NCI-H1694 (cell line): ENCODE results near the gene CDK5RAP2.

ENCODE experiments used
- DNase-seq: peaks from one replicate; lab custom pipeline; 2025; lab: John Stamatoyannopoulos, UW

CDK5RAP2 gene

DNA sequence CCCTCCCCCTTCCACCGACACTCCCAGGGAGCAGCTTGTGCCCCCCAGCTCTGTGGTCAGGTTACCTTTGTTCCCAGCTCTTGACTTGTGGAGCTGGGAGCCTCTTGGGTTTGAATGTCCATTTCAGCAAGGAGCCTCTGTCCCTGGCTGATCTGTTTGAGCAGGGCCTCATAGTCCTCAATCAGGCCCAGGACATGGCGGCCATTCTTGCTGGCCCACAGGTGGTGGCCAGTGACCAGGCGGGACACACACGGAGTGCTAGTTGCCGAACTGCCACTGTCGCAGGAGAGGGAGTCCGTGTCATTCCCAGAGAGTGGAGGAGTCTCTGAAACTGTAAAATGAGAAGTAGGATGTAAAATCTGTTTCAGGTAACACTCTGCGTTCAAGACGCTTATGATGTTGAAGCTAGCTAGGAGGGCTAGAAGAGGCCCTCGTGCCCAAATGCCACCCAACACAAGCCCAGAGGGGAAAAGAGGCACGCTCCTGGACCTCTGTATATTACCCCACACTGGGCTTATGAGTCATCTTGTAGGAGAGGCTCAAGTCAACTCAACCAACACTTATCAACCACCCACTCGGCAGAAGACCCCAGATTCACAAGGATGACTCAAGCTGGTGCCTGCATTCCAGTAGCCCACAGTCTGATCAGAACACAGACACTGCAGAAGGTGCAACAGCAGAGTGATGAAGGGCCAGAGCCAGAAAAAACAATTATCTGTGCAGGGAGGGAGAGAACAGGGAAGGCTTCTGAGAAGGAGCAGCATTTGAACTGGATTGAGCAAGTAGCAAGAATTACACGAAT lies 177.0 kb downstream of the CDK5RAP2 start:
- no peak for DNase-seq

DNA sequence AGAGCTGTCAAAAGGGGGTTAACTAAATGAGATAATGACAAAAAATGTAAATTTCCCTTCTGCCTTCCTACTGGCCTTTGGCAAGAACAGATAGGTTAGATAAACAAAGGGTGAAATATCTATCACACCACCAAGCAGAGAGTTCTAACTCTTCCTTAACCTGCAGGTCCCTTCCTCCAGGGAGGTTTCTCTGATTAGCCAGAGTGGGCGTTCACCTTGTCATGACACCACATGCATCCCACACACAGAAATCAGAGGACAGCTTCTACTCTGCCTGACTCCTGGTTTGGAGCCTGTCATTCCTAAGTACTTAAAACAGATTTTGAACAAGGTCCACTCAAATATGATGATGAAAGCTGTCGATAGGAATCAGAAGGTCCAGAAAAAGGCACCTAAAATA lies 180.0 kb downstream of the CDK5RAP2 start:
- no peak for DNase-seq

DNA sequence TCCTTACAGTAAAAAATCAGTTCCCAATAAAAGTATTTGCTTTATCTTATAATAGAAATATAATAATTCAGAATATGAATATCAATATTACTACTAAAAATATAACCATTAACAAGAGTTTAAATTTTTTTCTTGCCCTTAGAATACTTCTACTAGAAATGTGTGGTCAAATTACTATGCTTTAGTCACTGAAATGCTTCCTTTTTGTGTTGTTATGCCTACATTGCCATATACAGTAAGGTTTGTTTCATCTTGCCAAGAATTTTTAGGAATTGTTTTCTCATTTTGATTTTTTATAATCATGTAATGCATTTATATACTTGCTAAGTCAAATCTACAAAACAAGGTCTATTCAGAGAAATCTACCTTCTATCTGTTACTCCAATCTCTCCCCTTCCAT lies 181.7 kb downstream of the CDK5RAP2 start:
- DNase-seq: no peak

DNA sequence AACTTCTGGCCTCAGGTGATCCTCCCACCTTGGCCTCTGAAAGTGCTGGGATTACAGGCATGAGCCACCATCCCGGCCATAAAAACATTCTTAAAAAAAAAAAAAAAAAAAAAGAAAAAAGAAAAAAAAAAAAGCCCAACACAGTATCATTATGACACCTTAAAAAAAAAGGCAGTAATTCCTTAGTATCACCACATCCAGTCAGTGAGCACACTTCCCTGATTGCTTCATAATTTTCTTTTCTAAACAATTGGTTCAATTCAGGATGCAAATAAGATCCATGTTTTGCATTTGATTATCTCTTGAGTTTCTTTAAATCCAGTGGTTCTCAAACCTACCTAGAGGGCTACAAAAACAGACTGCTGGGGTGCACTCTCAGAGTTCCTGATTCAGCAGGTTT lies 182.5 kb downstream of the CDK5RAP2 start:
- no peak for DNase-seq

DNA sequence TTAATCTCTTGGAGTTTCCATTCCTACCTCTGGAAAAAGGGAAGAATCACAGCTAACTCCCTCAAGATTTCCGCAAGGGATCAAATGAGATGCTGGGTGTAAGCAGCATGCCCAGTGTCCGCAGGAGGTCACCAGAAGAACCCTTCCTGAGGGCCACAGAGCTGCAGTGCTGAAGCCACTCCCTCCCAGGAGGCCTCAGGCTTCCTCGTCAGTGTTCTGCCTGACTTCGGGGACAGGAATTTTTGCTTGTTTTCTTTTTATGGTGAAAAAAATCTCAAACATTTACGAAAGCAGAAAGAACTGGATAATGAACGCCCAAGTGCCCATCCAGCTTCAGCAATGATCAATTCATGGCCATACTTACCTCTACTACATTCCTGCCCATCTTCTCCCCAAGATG lies 183.0 kb downstream of the CDK5RAP2 start:
- no peak for DNase-seq

DNA sequence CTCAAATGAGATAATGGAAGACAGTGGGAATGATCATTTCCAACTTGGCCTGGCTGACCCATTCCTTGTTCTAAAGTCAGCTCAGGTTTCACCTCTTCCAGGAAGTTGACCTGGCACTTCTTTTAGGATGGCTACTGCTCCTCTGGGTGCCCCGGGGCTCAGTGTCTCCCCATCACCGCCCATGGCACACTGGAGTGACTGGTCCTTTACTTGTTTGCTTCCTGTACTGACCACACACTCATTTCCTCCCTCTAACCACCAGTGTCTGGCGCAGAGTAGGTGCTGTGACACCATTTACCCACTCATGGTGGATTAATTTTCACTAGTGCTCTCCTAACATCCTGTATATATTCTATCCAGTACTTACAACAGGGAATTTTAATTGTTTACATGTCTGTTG lies 183.5 kb downstream of the CDK5RAP2 start:
- no peak for DNase-seq

DNA sequence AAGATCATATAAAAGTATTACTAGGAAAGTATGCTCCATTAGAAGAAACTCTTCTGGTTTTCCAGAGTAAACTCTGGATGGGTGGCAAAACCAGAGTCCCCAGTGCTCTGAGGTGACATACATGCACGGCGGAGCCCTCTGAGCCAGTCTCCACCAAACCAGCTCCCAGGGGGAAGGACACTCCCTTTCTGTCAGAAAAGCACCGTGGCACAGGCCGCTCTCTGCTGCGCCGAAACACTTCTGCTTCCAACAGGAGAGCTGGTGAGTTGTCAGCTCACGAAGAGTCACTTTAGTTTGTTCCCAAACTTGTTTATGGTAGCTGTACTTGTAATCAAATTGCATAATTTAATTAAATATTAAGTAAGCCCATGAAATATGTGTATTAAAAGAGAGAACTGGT lies 184.6 kb downstream of the CDK5RAP2 start:
- DNase-seq: no peak

DNA sequence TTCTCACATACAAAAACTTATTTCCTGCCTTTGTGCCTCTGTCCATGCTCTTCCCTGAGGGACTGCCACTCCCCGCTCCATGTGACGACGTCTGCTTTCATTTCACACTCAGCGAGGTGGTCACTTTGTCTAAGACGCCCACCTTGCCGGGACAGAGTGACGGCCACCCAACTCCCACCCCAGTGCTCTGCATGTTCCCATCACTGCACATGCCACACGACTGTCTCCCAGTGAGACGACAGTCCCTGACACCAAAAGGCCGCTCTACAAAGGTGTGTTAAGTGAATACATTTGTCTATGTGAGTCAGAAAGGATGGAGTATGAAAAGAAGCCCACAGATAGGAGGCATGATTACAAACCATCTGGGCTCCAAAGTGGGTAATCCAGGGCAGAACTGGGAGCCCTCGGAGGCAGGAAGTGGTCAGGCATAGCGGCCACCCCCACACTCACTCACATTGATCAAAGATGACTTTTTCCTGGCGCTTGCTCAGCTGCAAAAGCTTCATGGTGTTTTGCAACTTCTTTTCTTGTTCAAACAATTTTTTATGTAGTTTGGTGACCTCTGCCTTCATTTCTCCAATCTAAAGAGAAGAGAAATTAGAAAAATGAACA lies 185.8 kb downstream of the CDK5RAP2 start:
- DNase-seq: no peak

DNA sequence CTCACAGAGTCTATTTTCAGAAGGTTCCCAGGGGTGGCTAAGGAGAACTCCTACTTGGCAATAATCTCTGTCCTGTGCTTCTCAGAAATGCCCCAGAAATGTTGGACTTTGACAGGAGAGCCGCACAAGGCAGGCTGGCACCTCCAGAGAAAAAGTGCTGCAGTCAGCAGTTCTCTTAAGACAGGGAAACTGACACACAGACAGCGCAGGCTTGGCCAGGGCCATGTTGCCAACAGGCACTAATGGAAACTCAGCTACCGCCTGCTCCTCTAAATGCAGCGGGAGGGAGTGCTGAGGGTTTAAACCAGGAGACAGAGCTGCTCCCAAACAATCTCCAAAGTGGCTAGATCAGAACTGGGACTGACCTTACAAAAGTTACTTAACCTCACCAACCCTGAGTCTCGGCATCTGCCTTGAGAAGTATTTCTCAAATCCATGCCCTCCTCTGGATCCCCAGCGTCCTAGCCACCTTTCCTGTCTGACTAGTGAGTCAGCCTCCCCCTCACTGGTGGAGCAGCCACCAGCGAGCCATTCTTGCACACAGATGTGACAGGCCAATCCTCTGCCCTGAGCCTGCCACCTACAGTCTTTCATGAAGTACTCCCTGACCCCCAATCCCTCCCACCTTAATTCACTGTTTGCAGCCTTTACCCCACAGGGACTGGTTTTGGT lies 186.4 kb downstream of the CDK5RAP2 start:
- no peak for DNase-seq

DNA sequence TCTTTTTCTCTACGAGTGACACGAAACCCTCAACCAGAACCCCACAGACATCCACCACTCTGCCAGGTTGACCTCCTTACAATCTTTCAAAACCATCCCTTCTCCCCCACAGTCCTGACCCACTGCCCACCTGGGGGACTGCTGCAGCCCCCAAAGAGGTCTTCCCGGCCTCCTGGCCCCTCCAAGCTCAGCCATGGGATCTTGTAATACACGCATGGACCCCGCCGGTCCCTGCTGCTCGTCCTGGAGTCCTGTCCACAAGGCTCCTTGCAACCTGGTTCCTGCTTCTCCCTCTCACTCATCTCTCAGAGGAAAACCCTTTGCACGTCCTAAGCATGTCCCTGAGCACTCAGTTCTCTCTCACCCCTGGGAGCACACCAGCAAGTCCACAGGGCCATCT lies 187.3 kb downstream of the CDK5RAP2 start:
- no peak for DNase-seq

DNA sequence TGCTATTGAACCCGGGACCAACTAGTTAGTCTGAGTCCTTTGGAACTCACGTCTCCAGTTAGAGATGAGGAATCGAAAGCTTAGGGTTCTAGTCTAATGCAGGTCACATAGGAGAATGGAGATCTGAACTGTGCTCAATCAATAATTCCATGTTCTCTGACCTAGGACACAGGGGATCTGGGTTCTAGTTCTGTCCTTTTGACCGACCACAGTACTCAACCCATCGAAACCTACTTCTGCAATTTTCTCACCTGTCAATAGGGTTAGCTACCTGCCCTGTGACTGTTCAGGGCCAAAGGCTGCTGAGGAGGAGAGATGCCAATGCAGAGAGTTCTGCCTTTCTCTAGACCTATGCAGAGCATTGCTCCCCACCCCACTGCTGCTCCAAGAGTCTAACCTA lies 187.7 kb downstream of the CDK5RAP2 start:
- DNase-seq: no peak

DNA sequence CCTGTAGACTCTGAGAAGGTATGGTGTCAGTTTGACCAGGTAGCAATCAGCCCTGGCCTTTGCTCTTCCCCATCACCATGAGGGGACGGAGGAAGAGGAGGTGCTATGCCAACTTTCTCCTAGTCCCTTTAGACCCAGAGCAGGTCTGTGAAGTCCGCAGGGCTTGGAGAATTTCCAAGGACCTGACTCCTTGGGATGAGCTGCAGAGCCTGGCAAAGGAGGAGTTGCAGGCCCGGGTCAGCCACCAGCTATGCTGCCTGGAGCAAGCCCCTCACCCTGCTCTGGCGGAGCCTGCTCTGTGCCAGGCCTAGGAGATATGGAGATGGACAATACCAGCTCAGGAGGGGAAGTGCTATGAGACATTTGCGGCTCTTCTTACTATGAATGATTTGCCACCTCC lies 188.3 kb downstream of the CDK5RAP2 start:
- DNase-seq: no peak

DNA sequence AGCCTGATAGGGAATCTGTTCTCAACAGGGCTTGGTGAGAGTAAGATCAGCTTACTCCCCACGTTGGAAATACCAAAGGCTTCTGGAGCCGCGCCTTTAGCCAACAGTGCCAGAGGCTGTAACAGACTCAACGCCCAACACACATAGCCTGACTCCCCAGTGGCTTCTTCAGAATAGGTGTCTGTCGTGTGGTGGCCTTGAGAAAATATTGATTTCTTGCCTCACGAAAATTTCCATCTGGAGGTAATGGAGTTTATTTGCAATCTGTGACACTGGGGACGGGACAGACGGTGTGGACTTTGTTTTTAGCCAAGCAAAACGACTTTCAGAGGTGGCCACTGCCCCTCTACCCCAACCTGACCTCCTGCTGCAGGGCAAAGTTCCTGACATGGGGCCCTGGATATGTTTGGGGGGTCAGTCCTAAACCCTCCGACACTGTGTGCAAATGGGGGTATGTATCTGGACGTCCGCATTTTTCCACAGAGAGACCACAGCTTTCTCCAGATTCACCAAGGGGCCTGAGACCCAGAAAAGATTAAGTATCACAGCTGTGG lies 189.3 kb downstream of the CDK5RAP2 start:
- DNase-seq: no peak

DNA sequence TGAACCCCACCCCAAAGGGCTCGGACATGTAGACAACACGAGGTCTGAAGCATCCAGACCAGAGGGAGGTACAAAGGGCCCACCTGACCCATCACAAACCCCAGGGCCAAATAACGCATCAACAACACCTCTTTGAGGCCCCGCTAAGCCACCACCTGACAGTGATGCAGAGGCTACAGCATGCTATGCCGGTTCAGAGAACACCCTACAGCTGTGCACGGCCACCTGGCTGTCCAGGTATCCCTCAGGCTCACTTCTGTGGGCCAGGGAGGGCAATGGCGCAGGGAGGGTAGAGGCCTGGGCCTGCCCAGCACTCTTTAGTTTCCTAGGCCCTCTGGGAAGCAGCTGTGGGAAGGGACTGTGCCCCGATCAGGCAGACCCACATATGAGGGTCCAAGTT lies 190.1 kb downstream of the CDK5RAP2 start:
- DNase-seq: no peak

DNA sequence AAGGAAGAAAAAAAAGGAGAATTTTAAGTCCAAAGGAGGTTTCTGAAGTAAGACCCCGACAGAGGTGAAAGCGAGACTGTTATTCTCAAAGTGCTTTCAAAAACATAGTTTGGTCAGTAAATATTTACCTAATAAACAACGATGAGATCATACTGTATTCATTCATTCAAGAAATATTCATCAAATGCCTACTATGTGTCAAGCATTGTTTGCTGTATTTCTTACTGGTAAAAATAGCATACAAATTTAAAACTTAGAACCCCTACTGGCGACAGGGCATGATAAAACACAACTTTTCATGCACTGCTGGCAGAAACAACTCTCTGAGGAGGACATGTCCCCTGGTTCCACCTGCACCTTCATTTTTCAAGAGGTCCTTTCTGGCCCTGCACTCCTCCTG lies 190.7 kb downstream of the CDK5RAP2 start:
- no peak for DNase-seq

DNA sequence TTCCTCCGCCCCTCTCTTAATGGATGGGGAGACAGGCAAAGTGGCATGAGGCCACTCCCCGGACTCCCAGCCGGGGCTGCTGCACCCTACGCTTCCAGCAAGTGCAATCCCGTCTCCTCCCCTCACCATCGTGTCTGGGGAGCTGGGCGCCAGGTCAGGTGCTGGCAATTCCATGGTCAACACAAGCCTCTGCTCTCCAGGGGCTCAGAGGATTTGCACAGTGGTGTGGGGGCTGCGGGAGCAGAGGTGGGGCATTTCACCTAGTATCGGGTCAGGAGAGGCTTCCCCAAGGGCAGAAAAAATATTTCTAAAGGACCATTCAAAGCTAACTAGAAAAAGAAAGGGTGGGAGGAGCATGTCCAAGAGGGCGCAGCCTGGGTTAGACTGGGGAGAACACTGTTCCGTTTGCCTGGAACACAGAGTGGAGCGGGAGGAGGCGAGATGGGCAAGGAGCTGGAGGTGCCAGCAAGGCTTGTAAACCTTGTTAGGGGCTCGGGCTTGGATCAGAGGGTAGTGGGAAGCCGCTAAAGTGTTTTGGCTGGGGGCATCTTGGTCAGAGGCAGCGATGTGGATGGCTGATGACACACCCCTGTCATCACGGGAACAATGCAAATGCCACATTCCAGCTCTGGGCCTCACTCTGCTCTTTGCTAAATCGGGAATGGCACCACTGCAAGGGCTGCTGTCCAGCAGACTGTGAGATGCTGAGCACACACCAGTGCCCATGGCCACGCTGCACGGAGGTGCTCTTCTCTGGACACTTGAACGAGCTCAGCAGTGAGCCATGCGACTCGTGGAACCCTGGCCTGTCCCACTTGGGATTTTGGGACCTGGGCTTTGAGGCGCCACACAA lies 191.7 kb downstream of the CDK5RAP2 start:
- DNase-seq: no peak

DNA sequence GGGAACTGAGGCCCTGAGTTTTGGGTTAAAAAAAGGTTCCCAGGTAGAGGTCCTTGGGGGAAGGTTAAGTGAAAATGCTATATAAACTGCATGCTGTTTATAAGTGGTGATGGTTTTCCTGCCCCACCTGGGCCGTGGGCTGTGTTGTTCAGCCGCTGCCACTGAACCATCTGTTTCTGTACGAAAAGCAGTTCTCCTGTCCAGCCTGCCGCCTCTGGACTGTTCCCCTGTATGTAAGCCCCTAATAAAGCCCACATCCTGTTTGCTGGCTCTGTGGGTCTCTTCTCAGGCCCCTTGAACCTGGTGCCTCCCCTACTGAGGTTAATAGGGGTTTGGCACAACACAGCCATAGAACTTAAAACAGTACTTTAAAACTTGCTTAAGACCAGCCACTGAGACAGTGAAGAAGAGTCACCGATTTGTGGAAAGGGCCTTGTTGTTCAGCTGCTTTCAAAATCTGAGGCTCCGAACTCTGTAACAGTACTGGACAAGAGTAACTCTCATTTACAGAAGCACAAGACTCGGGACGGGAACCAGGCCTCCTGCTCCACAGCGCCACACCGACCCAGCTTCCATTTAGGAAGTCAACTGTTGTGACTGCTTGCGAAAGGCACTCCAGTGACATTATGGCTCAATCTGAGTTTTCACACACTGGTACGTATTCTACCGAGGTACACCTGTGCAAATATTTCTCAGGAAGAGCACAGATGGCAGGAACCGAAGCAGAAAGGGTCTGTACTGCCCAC lies 192.5 kb downstream of the CDK5RAP2 start:
- DNase-seq: no peak

DNA sequence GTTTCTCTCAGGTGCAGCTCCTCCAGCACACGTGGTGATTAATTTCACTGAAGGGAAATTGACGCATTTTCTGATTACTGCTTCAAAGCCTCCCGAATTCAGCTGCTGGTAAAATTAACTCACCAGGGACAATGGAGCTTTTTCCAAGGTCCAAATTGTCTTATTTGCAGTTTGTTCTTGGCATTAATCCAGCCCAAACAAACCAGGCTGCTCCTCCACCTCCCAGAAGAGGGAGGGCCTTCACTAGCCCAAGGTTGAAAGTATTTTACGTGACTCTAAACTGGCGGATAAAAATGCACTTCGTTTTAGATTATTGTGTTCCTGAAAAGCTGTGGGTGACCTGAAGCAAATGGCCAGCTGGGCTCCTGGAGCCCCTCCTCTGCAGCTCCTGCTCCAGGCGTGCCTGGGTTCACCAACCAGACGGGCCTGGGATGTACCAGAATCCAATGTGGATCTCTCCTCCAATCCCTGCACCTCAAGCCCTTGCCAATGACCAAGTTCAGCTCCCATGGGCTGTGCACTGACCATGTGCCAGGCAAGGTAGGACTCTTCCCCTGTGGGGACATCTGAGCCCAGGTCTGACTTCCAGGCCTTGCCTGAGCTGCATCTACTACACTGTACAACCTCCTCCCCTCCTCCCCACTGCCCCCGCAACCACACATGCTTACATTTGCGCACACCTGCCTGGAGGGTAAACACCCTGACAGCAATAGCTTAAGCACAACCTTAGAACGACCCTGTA lies 193.4 kb downstream of the CDK5RAP2 start:
- DNase-seq: no peak

DNA sequence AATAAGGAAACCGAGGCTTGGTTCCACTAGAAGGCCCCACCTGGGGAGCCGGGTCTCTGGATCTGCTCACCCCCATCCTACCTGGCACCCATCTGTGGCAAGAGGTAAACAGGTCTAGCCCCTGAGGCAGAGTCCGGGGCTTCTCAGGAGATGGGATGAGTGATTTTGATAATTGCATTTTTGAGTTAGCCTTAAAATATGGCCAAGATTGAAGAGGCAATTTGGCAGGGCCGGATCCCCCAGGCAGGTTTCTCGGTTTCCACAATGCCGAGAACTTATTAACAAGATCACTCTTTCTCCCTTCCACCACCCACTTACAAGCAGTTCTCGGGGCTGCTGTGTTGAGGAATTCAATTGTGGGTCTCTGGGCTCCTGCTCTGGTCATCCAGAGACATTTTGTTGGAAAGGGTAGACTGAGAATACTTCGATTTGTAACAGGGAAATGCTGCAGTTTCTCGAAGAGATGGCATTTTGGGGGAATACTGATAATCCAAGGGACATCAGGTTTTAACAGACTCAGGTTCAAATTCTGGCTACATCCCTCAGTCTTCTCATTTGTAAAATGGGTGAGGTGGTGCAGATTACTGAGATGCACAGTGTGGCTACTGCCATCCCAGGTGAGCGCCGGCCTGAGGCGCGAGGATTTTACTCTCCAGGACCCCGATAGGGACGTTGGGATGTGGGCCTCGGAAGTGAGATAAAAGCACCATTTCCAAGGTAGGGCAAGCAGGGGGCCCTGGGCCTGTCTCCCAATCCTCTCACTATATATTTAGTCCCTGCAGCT lies 194.2 kb downstream of the CDK5RAP2 start:
- no peak for DNase-seq

DNA sequence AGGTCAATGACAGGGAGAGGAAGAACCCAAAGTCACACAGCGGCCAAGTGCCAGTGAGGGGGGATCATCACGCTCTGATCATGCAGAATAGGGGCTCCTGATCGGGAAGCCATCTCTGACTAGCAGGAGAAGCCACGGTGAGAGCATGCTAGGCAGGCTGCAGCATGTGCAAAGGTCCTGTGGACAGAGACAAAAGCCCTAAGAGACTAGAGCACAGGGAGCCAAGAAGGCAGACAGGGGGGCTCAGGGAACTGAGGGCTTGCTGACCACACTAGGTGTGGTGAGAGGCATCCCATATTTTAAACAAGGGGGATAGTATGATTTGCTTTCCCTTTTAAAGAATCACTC lies 195.1 kb downstream of the CDK5RAP2 start:
- DNase-seq: no peak
